GM15510 (cell line): ENCODE results near the gene EHD1.

Experiments
- POLR2A ChIP-seq: IDR thresholded peaks from 3 replicates; pipeline ENCODE4 v1.6.1; 2011; ENCODE audit warnings: borderline replicate concordance; ENCODE audit not compliant: insufficient read length; ENCODE audit errors: extremely low read depth

Gene EHD1

DNA sequence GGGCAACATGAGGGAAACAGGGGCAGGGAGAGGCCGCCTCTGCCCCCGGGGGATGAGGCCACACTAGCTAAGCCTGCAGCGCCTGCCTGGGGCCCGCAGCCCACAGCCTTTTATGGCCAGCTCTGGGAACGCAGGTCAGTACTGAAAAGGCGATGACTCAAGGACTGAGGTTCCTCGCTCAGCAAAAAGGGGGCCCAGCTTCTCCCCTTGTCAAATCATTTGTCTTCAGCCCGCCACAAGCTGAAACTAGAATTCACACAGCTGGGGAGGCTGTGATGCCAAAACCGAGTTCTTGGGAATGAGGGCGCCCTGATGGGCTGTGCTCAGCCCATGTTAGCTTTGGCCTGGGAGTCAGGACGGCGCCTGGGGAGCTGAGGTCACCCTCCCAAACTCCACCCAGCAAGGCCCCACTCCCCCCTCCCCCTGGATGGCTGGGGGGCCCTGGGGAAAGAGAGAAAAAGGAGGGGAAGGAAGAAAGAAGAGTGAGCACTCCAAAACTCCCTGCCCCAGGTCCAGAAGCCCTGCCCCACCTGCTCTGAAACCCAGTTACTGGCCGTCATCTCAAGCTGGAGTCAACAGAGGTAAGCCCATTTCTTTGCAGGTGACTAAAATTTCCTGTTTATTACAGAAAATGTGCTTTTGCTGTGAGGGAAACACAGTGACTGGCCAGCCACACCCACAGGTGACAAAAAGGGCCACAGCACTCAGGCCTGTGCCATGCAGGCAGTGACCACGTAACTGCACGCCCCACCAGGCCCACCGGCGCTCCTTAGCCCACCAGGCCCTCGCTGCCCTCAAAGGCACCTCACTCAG lies 13.7 kb downstream of the EHD1 start:
- TF ChIP-seq POLR2A = peak; percentile 35

DNA sequence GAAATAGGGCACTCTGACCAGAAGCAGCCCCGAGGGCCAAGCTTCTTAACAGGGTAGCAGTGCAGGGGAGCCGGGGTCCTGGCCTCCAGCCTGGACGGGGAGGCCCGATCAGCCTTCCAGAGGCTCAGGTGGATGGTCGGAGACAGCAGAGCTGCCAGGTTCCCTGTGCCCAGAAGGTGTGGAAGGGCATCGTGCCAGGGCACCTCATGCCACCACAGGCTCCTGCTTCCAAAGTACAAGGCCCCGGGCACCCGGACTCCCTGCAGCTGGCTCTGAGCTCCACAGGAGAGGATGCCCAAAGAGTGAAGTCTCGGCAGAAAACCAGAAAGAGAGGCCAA lies 14.3 kb downstream of the EHD1 start:
- TF ChIP-seq POLR2A = no peak

DNA sequence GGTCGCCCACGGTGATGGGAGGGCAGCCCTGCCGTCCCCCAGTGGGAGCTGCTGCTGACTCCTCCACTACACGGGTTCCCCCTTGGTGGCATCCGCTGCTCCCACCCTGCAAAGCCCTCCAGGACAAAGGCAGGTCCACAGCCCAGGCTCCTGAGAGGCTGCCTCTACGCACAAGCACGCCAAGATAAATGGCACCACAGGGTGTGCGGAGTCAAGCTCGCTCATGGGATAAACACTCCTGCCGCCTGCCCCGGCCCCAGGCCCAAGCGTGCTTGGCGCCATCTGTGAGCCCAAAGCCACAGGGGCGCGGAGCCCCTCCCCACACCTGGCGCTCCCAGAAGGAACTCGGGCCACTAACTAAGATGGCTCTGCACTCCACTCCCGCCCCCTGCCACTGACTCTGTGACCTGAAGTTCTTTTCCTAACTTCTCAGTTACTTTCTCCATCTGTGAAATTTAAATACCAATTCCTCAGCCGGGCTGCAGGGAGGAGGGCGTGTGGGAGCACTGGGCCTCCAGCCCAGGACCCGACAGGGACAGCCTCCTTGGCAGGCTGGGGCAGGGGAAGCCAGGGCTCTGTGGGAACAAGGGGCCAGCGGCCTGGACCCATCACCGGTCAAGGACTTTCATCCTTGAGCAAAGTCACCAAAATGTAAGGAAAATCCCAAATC lies 14.9 kb downstream of the EHD1 start:
- TF ChIP-seq POLR2A = peak; percentile 21

DNA sequence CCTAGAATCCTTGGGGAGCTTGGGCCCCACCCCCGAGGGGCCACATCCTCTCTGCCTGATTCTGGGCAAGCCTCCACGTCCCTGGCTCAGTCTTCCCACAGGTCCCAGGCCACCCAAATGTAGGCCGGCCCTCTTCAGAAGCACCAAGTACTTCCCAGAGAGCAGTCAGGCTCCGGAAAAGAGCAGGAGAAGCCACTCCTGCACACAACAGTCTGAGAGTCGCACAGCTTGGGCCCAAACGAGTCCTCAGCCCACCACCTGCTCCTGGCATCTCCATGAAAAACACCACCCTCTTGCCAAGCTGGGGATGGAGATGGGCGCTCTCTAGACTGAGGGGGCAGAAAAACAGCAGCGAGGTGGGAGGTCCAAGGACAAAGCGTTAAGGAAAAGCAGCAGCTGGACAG lies 15.4 kb downstream of the EHD1 start:
- TF ChIP-seq POLR2A = no peak

DNA sequence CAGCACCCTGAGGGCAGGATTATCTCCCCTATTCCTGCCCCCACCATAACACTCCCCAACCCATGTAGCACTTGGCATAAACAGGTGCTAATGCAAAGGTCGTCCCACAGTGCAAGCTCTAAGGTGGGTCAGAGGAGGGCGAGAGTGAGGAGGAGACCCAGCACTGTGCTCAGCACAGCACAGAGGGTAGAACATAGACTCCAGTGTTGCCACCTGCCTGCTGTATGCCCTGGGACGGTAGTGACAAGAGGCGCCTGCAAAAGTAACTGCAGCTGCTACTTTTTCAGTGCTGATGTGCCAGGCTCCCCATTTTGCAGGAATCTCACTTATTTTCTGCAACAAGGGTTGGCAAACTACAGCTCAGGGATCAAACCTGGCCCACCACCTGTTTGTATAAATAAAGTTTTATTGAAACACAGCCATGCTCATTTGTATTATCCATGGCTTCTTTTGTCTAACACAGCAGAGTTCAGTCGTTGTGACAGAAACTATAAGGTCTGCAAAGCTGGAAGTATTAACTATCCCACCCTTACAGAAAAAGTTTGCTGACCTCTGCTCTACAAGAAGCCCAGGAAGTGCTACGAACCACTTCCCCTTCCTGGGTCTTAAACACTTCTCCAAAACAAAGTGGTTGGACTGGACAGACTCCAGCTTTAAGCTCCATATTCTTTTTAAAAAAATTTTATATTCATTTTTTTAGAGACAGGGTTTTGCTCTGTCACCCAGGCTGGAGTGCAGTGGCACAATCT lies 17.0 kb downstream of the EHD1 start:
- no peak for TF ChIP-seq POLR2A

DNA sequence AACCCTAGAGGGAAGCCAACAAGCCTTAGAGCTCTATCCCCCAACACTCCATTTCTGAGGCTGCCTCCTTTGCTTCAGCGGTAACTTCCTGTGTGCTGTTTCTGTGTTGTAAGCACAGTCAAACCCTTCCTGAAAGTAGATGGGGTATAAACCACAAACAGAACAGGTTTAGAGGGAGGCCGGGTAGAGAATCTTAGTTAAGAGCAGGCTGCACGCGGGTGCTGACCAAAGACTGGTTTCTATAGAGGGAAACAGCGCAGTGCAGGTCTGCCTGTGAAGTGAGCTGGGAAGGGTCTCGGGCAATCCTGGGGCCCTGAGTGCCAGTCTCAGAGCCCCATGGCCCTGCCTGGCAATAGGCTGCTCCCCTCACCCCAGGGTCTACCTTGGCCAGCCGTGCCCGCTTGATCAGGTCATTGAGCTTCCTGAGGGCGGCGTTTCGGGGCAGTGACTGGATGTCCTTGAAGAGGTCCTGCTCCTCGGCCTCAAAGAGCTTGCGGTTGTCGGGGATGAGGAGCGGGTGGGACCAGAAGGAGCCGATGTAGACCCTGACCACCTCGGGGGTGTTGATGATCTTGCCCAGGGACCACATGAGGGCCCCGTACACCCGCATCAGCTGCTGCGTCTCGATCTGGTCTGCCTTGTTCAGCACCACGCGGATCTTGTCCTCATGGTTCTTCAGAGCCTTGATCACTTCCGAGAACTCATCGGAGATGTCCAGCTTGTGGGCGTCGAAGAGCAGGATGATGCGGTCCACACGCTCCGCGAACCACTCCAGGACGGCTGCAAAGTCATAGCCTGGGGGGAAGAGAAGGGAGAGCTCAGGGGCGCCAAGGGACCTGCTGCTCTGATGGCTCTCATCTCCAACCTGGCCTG lies 18.6 kb downstream of the EHD1 start:
- peak; percentile 14 for TF ChIP-seq POLR2A

DNA sequence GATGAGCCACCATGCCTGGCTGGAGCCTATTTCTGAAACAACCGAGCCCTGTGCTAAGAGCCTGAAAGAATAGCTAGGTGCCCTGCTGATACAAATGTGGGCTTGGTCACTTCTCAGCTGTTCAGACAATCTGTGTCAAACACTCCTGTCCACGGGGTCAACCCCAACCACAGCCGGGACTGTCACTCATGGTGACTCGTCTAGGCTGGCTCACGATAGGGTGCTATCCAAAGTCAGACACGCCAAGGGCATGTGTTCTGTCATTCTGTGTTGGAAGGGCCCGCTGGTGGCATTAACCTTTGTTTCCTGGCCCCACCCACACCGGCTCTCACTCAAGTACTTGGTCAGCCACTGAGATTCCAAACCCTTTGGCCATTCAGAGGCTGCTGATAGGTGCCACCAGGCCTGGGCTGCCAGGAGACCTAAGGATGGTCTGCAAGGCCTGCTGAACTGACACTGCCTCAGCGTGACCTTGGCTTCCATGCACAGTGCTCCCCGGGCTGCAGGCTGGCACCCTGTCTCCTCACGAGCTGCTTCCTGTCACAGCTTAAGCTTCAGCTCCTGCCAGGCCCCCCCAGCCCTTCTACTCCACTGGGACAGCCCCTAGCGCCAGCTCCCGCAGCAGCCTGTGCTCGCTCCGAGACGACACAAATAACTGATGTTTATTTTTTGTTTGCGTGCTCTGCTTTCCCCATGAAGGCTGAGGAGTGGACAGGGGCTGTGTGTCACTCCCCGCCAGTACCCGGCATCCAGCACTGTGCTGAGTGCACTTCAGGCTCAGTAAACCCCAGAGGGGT lies 19.8 kb downstream of the EHD1 start:
- no peak for TF ChIP-seq POLR2A

DNA sequence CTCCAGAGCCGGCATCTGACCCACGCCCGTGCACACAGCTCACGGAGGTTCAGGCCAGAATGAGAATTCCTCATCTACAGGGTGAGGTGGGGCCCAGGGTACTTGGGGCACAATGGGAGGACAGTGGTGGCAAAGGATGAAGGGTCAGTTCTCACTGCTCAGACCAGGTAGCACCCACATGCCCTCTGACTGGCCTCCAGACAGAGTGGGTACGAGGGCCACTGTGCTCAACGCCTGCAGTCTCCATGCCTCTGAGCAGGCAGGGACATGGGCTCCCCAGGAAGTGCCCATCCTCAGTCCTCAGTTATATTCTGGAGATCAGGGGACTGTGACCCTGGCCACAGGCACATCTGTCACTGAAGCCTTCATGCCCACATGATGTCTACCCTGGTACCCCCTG lies 20.9 kb downstream of the EHD1 start:
- no peak for TF ChIP-seq POLR2A

DNA sequence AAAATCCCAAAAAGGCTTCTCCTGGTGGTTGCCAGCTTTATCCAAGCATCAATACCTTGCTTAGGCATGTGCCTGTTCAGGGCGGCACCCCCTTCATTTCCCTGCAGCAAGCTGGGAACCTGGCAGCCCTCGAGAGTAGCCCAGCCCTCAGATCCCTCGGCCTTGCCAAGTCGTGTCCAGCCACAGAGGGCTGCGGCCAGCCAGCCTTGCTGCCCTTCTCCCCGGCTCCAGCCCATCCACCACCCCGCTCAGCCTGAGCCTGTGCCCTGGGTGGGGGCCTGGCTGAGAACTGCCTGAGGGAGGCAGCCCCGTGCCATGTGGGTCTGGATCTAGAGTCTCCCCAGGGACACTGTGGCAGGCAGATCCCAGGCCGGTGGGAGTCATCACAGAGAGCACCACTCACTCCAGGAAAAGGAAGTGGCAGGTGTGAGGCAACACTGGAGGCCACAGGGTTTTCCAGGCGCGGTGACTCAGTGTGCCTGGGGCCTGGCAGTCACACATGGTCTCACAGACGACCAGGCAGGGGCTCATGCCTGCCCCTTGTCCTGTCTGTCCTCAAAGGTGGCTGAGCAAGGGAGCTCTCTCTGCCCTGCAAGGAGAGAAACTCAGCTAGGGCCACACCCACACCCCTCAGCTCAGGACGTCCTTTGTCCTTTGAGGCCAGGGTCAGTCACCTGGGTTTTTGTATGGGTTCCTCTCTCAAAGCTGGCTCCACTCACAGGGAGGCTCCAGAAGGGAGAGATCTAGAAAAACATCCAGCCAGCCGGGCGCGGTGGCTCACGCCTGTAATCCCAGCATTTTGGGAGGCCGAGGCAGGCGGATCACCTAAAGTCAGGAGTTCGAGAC lies 21.8 kb downstream of the EHD1 start:
- peak; percentile 4 for TF ChIP-seq POLR2A

DNA sequence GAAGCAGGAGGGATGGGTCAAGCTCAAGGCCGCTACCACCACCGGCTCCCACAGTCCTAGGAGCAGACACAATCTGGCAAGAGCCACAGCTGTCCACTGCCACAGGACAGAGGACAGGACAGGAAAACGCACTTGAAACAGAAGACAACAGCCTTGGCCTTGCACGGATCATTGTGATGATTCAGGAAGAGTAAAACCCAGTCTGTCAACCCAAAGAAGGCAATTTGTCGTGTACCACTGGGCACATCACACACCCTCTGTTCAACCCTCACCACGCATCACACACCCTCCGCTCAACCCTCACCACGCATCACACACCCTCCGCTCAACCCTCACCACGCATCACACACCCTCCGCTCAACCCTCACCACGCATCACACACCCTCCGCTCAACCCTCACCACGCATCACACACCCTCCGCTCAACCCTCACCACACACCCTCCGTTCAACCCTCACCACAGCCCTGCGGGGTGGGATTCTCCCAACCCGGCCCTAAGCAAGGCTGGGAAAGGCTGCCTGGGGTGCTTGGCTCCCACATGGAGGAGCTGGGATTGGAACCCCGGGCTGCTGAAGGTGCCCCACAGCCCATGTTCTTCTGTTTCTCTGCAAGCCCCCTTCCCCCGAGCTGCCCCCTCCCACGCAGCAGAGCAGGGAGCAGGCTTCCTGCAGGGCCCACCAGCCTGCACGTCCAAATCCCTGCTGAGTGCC lies 22.7 kb downstream of the EHD1 start:
- TF ChIP-seq POLR2A = no peak

DNA sequence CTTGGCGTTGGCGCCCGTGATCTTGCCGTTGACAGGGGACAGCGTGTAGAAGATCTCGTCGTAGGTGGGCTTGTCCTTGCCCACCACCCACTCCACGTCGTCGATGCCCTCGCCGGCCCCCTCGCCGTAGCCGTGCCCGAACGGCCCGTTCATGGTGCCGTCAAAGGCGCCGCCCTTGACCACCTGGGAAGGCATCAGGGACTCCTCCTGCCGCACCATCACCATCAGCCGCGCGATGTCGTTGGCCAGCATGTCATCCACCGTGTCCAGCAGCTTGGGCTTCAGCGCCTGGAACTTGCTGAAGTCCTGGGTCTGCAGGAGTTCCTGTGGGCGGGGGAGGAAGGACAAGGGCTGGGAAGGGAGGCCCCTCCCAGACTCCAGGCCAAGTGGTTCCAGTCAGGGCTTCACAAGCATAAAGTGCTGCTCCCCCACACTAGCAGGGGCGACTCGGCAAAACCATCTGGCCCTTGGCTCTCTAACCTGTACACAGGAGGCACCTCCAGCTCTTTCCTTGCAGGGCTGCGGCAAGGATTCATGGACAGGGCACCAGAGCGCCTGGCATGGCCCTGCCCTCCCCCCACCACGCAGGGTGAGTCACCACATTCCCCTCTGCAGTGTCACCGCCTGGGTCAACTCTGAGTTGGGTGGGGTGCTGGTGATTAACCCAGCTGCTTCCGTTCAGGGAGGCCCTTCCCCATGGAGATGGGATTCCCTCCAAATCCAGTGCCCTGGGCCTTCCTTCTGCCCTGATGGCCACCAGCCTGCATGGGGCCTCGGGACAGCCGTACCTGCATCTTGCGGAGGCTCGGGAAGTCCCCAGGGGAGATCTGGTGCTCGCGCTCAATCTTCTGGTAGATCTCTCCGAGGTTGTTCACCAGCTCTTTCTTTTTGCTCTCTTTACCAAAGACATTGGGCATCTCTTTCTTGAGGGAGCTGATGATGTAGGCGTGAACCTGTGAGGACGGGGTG lies 23.6 kb downstream of the EHD1 start:
- TF ChIP-seq POLR2A = no peak
